Measurements from ENCODE around the gene VWC2L. TPM values are rescaled to one million over a fixed set of nuclear protein-coding genes. Genes with fewer than 3 reads are reported as not detected.

Gene VWC2L
- total and polyA plus RNA-seq, 2 experiments from 2014 or later: not detected

DNA sequence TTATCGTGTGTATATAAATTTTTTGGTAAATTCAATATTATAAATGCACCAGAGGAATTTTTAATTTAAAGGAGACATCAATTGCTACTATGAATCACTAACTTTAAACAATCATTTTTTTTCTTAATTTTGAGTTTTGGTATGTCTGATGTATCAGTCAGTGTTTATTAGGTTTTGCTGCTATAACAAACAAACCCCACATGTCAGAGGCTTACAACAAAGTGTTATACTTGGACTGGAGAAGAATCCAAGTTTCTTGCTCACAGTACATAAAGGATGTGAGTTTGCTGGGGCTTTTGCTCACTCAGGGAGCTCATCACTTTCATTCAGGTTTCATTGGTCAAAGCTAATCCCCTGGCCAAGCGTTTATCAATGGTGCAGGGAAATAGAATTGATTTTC is 81.8 kb downstream of the VWC2L start:
- TF ChIP-seq ZNF114 (CRISPR knock-in tag; IDR thresholded peaks at IDR 0.05): no peak
- no peak overlapping the region for H3K27ac Mint-ChIP-seq
- Histone ChIP-seq H2AFZ (no peak overlapping the region), H3K4me1 (ENCODE audit: insufficient read depth) (no peaks in the 10 kb centered on the region), H3K27me3 (ENCODE audit: insufficient read depth) (no peaks in the 10 kb centered on the region), H4K20me1 (replicated peaks; ENCODE audit: insufficient read depth) (no peaks in the 10 kb centered on the region), H3K27ac (ENCODE audit: low read depth) (no peak overlapping the region), H3K4me2 (no peak overlapping the region), H3K9me2 (ENCODE audit: insufficient read depth) (peaks cover 12% of the 10 kb centered on the region), H3F3A (replicated peaks; ENCODE audit: low read depth) (no peaks in the 10 kb centered on the region), H3K36me3 (ENCODE audit: insufficient read depth) (no peaks in the 10 kb centered on the region), H3K79me2 (replicated peaks; ENCODE audit: insufficient read depth) (no peaks in the 10 kb centered on the region), H3K4me3 (no peak overlapping the region)
- ATAC-seq (no peak), DNase-seq (ENCODE audit: low spot score) (no peak)
- H3K27me3 Mint-ChIP-seq (ENCODE audit: insufficient read depth, low read depth, poor library complexity): peaks cover 6% of the 10 kb centered on the region
- H3K9me3 Mint-ChIP-seq: peaks cover 6% of the 10 kb centered on the region; the same call in 1 of the 3 replicates
- no peak overlapping the region for H3K4me3 Mint-ChIP-seq
- no peaks in the 10 kb centered on the region for H3K4me1 Mint-ChIP-seq
- H3K36me3 Mint-ChIP-seq (ENCODE audit: low read depth): no peaks in the 10 kb centered on the region; the same call in 2 of the 3 replicates

- Histone ChIP-seq H3F3A (replicated peaks; ENCODE audit: low read depth) (no peaks in the 10 kb centered on the region), H4K20me1 (replicated peaks; ENCODE audit: insufficient read depth) (no peaks in the 10 kb centered on the region), H3K4me1 (ENCODE audit: insufficient read depth) (no peaks in the 10 kb centered on the region), H3K79me2 (replicated peaks; ENCODE audit: insufficient read depth) (no peaks in the 10 kb centered on the region), H2AFZ (no peak overlapping the region), H3K27ac (ENCODE audit: low read depth) (no peak overlapping the region), H3K27me3 (ENCODE audit: insufficient read depth) (no peaks in the 10 kb centered on the region), H3K4me2 (no peak overlapping the region), H3K4me3 (no peak overlapping the region), H3K9me2 (ENCODE audit: insufficient read depth) (peaks cover 12% of the 10 kb centered on the region), H3K36me3 (ENCODE audit: insufficient read depth) (no peaks in the 10 kb centered on the region)
- Mint-ChIP-seq H3K36me3 (ENCODE audit: low read depth) (no peaks in the 10 kb centered on the region; the same call in 2 of the 3 replicates), H3K9me3 (no peaks in the 10 kb centered on the region; the same call in 2 of the 3 replicates), H3K27me3 (ENCODE audit: insufficient read depth, low read depth, poor library complexity) (peaks cover 4% of the 10 kb centered on the region), H3K4me1 (no peaks in the 10 kb centered on the region; the same call in 2 of the 3 replicates), H3K4me3 (no peak overlapping the region), H3K27ac (no peak overlapping the region)
- no peak for ATAC-seq
- no peak for DNase-seq (ENCODE audit: low spot score)
- TF ChIP-seq NANOG (IDR thresholded peaks at IDR 0.05; ENCODE audit: borderline replicate concordance): no peak
- TF ChIP-seq EZH2phosphoT487 (IDR thresholded peaks at IDR 0.05; ENCODE audit: unreplicated experiment): no peak
- TF ChIP-seq POLR2AphosphoS5 (IDR thresholded peaks at IDR 0.05; ENCODE audit: low read depth): no peak
- TF ChIP-seq, protein P1, sequence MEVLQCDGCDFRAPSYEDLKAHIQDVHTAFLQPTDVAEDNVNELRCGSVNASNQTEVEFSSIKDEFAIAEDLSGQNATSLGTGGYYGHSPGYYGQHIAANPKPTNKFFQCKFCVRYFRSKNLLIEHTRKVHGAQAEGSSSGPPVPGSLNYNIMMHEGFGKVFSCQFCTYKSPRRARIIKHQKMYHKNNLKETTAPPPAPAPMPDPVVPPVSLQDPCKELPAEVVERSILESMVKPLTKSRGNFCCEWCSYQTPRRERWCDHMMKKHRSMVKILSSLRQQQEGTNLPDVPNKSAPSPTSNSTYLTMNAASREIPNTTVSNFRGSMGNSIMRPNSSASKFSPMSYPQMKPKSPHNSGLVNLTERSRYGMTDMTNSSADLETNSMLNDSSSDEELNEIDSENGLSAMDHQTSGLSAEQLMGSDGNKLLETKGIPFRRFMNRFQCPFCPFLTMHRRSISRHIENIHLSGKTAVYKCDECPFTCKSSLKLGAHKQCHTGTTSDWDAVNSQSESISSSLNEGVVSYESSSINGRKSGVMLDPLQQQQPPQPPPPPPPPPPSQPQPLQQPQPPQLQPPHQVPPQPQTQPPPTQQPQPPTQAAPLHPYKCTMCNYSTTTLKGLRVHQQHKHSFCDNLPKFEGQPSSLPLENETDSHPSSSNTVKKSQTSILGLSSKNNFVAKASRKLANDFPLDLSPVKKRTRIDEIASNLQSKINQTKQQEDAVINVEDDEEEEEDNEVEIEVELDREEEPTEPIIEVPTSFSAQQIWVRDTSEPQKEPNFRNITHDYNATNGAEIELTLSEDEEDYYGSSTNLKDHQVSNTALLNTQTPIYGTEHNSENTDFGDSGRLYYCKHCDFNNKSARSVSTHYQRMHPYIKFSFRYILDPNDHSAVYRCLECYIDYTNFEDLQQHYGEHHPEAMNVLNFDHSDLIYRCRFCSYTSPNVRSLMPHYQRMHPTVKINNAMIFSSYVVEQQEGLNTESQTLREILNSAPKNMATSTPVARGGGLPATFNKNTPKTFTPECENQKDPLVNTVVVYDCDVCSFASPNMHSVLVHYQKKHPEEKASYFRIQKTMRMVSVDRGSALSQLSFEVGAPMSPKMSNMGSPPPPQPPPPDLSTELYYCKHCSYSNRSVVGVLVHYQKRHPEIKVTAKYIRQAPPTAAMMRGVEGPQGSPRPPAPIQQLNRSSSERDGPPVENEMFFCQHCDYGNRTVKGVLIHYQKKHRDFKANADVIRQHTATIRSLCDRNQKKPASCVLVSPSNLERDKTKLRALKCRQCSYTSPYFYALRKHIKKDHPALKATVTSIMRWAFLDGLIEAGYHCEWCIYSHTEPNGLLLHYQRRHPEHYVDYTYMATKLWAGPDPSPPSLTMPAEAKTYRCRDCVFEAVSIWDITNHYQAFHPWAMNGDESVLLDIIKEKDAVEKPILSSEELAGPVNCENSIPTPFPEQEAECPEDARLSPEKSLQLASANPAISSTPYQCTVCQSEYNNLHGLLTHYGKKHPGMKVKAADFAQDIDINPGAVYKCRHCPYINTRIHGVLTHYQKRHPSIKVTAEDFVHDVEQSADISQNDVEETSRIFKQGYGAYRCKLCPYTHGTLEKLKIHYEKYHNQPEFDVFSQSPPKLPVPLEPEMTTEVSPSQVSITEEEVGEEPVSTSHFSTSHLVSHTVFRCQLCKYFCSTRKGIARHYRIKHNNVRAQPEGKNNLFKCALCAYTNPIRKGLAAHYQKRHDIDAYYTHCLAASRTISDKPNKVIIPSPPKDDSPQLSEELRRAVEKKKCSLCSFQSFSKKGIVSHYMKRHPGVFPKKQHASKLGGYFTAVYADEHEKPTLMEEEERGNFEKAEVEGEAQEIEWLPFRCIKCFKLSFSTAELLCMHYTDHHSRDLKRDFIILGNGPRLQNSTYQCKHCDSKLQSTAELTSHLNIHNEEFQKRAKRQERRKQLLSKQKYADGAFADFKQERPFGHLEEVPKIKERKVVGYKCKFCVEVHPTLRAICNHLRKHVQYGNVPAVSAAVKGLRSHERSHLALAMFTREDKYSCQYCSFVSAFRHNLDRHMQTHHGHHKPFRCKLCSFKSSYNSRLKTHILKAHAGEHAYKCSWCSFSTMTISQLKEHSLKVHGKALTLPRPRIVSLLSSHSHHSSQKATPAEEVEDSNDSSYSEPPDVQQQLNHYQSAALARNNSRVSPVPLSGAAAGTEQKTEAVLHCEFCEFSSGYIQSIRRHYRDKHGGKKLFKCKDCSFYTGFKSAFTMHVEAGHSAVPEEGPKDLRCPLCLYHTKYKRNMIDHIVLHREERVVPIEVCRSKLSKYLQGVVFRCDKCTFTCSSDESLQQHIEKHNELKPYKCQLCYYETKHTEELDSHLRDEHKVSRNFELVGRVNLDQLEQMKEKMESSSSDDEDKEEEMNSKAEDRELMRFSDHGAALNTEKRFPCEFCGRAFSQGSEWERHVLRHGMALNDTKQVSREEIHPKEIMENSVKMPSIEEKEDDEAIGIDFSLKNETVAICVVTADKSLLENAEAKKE (CRISPR knock-in tag; IDR thresholded peaks at IDR 0.05): no peak
- no peak for TF ChIP-seq ZNF114 (CRISPR knock-in tag; IDR thresholded peaks at IDR 0.05)
- no peak for TF ChIP-seq ZNF331 (CRISPR knock-in tag; IDR thresholded peaks at IDR 0.05; ENCODE audit: low read depth)
- TF ChIP-seq STAT1 (IDR thresholded peaks at IDR 0.05; ENCODE audit: unreplicated experiment): no peak
- TF ChIP-seq CREB1 (CRISPR knock-in tag; IDR thresholded peaks at IDR 0.05; ENCODE audit: low read depth): no peak
- TF ChIP-seq JUNB (IDR thresholded peaks at IDR 0.05; ENCODE audit: unreplicated experiment): no peak
- TF ChIP-seq CTCF (conservative IDR thresholded peaks at IDR 0.05; ENCODE audit: low read depth in 2 of 2): no peak
- TF ChIP-seq EZH2 (IDR thresholded peaks at IDR 0.05; ENCODE audit: low read depth, unreplicated experiment): no peak
- TF ChIP-seq ETS1 (IDR thresholded peaks at IDR 0.05): no peak
These were observed 86.6 kb downstream of the VWC2L start for GRCh38 chr2:214497489-214497888.

Measured in GM23338 (cell line).